HL-60 (cell line): Measurements from ENCODE around the gene PPP1R14C.
"Not testable (repeated sequence)": the region's sequence is repeated elsewhere in the genome, so short reads cannot be mapped to it uniquely, and the experiment has no call there.

Experiments
- DNase-seq, 2 experiments: peaks; one replicate each; pipeline ENCODE4 v3.0.0-alpha.2; 2010 to 2020; ENCODE audit warnings: low read depth in 1 of 2, low spot score in 1 of 2
- H3K27ac ChIP-seq: fragments of 250-450 bp; sonication (Bioruptor Pico); replicated peaks from 2 replicates; pipeline ENCODE4 v1.5.1; 2020; ENCODE audit warnings: mild to moderate bottlenecking, moderate library complexity
- H3K27me3 ChIP-seq: fragments of 250-450 bp; sonication (Bioruptor Pico); 2 replicates; pipeline ENCODE4 v1.5.1; 2021; ENCODE audit warnings: mild to moderate bottlenecking, moderate library complexity; ENCODE audit not compliant: insufficient read depth, poor library complexity, severe bottlenecking
- H3K4me3 ChIP-seq: replicated peaks from 2 replicates; pipeline ENCODE4 v1.5.1; 2011; ENCODE audit warnings: mild to moderate bottlenecking, control low read depth, low read length; ENCODE audit not compliant: insufficient read depth
- GABPA ChIP-seq: IDR thresholded peaks from 2 replicates; pipeline ENCODE4 v1.6.1; 2012; ENCODE audit warnings: low read depth
- POLR2AphosphoS5 ChIP-seq: IDR thresholded peaks from 2 replicates; pipeline ENCODE4 v1.6.1; 2012; ENCODE audit warnings: low read depth
- SPI1 ChIP-seq: IDR thresholded peaks from 2 replicates; pipeline ENCODE4 v1.6.1; 2012; ENCODE audit warnings: low read depth, mild to moderate bottlenecking, borderline replicate concordance
- TF ChIP-seq, protein P1 (sequence below): IDR thresholded peaks from 2 replicates; pipeline ENCODE4 v1.6.1; 2012; ENCODE audit warnings: low read depth; ENCODE audit not compliant: insufficient replicate concordance
- TF ChIP-seq, protein P2 (sequence below): IDR thresholded peaks from one replicate; pipeline ENCODE4 v1.5.1; 2011; ENCODE audit warnings: low read length, control low read depth, inconsistent platforms; ENCODE audit not compliant: insufficient read depth

Gene PPP1R14C

DNA sequence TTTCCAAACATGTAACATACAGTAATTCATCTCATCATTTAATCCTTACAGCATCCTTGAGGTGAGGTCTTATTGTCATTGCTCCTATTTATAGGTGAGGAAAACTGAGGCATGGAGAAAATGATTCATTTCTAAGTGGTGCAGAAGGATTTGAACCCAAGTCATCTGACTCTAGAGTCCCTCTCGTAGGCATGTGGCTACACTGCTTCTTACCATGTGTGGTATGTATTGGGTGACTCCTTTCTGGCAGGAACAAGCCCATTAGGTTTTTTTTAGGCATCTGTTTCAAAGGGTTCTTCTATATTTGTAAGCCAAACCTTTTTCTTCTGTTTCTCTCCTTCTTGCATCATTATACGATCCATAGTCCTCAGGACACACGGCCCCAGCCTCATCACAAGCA is 94.8 kb downstream of the PPP1R14C start:
- H3K27ac ChIP-seq, result no peak overlapping the region
- no peak for DNase-seq
- H3K27me3 ChIP-seq, result no peaks in the 10 kb centered on the region
- TF ChIP-seq, protein P1, sequence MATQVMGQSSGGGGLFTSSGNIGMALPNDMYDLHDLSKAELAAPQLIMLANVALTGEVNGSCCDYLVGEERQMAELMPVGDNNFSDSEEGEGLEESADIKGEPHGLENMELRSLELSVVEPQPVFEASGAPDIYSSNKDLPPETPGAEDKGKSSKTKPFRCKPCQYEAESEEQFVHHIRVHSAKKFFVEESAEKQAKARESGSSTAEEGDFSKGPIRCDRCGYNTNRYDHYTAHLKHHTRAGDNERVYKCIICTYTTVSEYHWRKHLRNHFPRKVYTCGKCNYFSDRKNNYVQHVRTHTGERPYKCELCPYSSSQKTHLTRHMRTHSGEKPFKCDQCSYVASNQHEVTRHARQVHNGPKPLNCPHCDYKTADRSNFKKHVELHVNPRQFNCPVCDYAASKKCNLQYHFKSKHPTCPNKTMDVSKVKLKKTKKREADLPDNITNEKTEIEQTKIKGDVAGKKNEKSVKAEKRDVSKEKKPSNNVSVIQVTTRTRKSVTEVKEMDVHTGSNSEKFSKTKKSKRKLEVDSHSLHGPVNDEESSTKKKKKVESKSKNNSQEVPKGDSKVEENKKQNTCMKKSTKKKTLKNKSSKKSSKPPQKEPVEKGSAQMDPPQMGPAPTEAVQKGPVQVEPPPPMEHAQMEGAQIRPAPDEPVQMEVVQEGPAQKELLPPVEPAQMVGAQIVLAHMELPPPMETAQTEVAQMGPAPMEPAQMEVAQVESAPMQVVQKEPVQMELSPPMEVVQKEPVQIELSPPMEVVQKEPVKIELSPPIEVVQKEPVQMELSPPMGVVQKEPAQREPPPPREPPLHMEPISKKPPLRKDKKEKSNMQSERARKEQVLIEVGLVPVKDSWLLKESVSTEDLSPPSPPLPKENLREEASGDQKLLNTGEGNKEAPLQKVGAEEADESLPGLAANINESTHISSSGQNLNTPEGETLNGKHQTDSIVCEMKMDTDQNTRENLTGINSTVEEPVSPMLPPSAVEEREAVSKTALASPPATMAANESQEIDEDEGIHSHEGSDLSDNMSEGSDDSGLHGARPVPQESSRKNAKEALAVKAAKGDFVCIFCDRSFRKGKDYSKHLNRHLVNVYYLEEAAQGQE, result no peak
- no peak for TF ChIP-seq GABPA
- TF ChIP-seq, protein P2, sequence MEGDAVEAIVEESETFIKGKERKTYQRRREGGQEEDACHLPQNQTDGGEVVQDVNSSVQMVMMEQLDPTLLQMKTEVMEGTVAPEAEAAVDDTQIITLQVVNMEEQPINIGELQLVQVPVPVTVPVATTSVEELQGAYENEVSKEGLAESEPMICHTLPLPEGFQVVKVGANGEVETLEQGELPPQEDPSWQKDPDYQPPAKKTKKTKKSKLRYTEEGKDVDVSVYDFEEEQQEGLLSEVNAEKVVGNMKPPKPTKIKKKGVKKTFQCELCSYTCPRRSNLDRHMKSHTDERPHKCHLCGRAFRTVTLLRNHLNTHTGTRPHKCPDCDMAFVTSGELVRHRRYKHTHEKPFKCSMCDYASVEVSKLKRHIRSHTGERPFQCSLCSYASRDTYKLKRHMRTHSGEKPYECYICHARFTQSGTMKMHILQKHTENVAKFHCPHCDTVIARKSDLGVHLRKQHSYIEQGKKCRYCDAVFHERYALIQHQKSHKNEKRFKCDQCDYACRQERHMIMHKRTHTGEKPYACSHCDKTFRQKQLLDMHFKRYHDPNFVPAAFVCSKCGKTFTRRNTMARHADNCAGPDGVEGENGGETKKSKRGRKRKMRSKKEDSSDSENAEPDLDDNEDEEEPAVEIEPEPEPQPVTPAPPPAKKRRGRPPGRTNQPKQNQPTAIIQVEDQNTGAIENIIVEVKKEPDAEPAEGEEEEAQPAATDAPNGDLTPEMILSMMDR, result no peak
- TF ChIP-seq POLR2AphosphoS5, result no peak
- TF ChIP-seq SPI1, result no peak
- no peak overlapping the region for H3K4me3 ChIP-seq

DNA sequence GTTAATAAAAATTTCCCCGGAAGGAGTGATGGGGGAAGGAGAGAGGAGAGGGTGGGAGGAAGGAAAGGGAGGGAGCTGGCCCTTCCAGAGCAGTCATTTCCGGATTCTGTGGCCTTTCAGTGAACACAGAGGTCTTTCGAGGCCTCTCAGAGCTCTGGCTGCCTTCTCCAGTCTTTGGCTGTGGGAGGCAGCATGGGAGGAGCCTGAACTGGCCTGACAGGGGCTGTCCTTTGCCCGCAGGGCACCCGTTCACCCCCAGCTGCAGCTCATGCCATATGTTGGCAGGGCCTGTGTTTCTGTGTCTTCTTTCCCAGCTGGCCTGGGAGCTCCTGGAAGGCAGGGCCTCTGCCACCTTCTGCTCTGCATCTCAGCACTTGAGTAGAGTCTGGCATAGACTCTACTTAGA is 95.5 kb downstream of the PPP1R14C start:
- TF ChIP-seq, protein P2, result no peak
- TF ChIP-seq POLR2AphosphoS5 (no peak), GABPA (no peak)
- no peak overlapping the region for H3K4me3 ChIP-seq

DNA sequence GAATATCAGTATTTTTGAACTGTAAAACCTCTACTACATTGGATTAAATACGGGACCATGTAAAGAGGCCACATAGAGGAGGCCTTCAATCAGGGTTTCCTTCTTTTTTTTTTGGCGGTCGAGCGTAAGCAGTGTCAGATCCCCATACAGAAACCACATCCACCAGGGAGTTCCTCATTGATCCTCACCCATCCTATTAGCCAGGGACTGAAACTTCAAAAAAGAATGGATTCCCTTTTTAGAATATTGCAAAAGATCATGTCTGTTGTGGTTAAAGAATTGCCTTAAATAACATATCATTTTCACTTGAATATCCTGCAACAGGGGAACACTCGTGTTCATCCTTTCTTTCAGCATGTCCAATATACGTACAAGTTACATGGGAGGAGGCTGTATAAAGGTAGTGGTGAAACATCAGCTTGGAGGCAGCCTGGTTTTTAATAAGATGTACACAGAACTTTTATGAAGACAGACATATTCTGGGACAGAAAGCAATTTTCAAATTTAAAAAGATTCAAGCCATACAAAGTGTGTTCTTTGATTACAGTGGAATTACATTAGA is 96.1 kb downstream of the PPP1R14C start:
- Histone ChIP-seq H3K4me3 (no peak overlapping the region), H3K27ac (no peak overlapping the region), H3K27me3 (no peaks in the 10 kb centered on the region)
- TF ChIP-seq, protein P2, result no peak
- TF ChIP-seq POLR2AphosphoS5, result no peak
- no peak for DNase-seq

More for the DNA sequence above, 95.5 kb downstream of the PPP1R14C start:
- no peak for DNase-seq
- Histone ChIP-seq H3K27ac (no peak overlapping the region), H3K27me3 (no peaks in the 10 kb centered on the region)

DNA sequence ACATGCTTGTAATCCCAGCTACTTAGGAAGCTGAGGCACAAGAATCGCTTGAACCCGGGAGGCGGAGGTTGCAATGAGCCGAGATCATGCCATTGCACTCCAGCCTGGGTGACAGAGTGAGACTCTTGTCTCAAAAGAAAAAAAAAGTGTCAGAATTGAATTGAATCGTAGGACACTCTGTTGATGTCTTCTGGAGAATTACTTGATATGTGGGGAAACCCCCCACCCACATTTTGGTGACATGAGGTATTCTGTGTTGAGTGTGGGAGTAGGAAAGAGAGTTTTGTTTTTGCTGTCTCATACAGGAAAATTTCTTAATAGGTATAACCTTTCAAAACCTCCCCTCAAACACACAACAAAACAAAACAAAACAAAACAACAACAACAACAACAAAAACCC is 98.9 kb downstream of the PPP1R14C start:
- not testable (repeated sequence) for DNase-seq, H3K4me3 ChIP-seq, H3K27ac ChIP-seq, H3K27me3 ChIP-seq

DNA sequence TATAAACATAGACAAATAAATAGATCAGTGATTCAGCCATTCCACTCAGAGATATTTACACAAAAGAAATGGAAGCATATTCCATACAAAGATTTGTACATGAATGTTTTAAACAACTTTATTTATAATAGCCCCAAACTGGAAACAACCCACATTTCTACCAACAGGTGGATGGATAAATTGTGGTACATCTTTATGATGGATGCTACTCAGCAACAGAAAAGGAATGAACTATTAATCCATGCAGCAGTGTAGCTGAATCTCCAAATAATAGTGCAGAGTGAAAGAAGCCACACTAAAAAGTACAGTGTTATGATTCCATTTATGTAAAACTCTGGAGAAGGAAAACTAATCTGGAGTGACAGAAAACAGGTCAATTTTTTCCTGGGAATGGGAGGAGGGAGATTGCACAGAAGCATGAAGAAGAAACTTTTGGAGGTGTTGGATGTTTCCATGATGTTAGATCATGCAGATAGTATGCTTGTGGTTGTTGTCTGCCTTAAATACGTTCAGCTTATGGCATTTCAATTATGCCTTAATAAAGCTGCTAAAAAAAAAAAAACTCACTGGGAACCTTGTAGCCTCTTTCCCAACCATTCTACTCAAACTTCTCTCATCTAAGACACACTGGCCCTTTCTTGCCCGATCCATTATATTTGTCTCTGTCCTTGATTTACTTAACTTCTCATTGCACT is 100.9 kb downstream of the PPP1R14C start:
- H3K27ac ChIP-seq, result no peak overlapping the region
- TF ChIP-seq, protein P1, result no peak
- no peak for TF ChIP-seq GABPA
- TF ChIP-seq POLR2AphosphoS5, result no peak
- TF ChIP-seq SPI1, result no peak
- TF ChIP-seq, protein P2, result no peak
- DNase-seq, result no peak

More for the DNA sequence above, 100.9 kb downstream of the PPP1R14C start:
- no peaks in the 10 kb centered on the region for H3K27me3 ChIP-seq
- no peak overlapping the region for H3K4me3 ChIP-seq
